Effector CD8-positive, alpha-beta T cell (primary cell): ENCODE measurements around the gene TYROBP.
"Not testable (repeated sequence)": the region's sequence is repeated elsewhere in the genome, so short reads cannot be mapped to it uniquely, and the experiment has no call there.

Experiments
- DNase-seq: peaks from one replicate; lab custom pipeline; 2025; lab: John Stamatoyannopoulos, UW

TYROBP gene

DNA sequence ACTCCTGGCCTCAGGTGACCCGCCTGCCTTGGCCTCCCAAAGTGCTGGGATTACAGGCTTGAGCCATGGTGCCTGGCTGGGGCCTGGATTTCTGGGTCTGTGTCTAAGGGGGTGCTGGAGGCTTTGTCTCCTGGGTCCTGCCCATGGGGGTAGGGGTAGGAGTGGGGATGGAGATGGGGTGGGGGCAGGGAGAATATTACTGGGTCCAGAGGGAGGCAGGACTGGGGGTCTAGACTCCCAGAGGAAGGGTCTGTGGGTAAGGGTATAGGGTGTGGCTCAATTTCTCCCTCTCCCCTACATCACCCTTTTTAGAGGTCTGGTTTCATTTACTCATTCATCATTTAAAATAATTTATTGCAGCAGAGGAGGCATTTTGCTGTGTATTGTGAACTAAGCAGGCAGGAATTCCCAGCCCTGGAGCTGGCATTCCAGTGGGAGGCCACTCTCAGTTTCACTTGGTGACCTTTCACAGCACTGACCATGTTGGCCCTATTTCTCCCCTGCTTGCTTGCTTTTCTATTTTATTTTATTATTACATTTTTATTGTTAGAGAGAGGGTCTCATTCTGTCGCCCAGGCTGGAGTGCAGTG is 6.9 kb downstream of the TYROBP start:
- no peak for DNase-seq

GRCh38 chr19:35899547-35900214 is 8.4 kb downstream of the TYROBP start:
- peak; percentile 80 for DNase-seq

GRCh38 chr19:35898499-35898809 is 9.6 kb downstream of the TYROBP start:
- DNase-seq: no peak

DNA sequence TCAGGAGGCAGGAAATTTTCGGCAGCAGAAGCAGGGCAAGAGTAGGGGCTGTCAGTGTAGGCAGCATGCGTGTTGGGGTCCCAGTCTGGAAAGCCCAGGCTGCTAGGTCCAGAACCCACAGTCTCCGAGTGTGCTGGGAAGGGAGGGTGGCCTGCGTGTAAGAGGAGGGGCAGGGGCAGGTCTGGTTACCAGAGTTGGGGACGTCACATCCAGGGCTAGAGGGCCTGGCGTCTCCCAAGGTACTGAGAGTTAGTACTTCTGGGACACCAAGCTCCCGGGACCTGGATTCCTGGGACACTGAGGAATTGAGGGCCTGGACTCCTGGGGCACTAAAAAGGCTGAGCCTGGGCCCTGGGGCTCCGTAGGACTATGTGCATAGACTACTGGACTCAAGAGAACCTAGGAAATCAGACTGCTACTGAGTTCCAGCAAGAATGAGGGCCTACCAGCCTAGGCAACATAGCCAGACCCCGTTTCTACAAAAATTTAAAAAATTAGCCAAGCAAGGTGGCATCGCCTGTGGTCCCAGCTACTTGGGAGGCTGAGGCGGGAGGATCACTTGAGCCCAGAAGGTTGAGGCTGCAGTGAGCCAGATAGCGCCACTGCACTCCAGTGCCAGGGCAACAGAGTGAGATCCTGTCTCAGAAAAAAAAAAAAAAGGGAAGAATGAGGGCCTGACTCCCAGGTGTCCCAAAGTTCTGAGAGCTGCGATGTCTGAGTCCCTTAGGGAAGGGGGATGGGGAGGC is 10.2 kb downstream of the TYROBP start:
- DNase-seq: no peak

DNA sequence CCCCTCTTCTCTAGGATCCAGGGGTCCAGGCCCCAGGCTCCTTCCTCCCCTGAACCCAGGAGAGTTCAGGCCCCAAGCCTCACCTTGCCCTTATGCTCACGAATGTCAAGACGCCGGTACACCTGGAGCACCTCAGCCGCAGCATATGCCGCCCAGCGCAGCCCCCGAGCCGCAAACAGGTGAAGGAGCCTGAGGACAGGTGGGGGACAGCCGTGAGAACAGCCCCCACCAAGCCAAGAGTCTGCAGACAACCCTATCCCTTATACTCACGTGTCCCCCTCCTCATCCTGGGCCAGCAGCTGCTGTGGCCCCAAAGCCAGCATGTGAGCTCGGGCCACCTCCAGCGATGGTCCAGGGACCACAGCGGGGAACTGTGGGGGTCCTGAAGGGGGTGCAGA is 11.5 kb downstream of the TYROBP start:
- DNase-seq: no peak

DNA sequence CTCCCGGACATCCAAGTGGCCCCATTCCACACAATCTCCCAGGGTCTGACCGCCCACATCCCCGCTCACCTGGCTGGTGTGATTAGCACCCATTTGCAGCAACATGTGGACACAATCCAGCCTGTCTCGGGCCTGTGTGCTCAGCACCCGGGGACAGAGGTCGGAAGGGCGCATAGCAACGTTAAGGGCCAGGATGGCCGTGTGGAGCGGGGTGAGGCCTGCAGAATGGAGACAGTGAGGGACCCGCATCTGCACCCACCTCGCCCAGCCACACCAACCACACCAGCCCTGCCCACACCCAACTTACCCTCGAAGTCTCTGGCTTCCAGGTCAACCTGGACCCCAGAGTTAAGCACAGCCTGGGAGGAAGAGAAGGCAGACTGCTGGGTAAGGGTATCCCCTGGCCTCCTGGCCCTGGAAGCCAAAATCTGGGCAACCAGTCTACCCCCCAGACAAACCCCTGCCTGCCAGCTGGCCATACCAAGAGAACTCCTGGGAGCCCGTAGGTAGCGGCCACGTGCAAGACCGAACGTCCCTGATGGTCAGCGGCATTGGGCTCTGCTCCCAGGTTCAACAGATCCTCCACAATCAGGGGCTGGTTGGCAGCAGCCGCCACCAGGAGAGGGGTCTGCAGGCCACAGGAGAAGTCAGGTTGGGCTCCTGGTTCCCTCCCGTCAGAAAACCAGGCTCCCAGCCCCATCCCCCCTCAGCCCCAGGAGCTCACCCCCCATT is 12.0 kb downstream of the TYROBP start:
- no peak for DNase-seq

DNA sequence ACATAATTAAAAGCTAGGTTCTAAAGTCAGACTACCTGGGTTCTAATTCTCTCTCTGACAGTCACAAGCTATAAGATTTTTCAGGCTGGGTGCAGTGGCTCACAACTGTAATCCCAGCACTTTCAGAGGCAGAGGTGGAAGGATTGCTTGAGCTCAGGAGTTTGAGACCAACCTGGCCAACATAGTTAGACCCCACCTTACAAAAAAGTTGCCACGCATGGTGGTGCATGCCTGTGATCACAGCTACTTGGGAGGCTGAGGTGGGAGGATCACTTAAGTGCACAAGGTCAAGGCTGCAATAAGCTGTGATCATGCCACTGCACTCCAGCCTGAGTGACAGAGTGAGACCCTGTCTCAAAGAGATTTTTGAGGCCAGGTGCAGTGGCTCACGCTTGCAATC is 13.8 kb downstream of the TYROBP start:
- DNase-seq: no peak

DNA sequence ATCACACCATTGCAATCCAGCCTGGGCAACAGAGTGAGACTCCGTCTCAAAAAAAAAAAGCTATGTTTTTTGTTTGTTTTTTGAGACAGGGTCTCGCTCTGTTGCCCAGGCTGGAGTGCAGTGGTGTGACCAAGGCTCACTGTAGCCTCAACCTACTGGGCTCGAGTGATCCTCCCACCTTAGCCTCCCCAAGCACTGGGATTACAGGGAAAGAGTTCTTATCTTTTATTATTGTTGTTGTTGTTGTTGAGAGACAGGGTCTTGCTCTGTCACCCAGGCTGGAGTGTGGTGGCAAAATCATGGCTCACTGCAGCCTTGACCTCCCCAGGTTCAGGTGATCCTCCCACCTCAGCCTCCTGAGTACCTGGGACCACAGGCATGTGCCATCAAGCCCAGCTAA is 16.3 kb downstream of the TYROBP start:
- not testable (repeated sequence) for DNase-seq

DNA sequence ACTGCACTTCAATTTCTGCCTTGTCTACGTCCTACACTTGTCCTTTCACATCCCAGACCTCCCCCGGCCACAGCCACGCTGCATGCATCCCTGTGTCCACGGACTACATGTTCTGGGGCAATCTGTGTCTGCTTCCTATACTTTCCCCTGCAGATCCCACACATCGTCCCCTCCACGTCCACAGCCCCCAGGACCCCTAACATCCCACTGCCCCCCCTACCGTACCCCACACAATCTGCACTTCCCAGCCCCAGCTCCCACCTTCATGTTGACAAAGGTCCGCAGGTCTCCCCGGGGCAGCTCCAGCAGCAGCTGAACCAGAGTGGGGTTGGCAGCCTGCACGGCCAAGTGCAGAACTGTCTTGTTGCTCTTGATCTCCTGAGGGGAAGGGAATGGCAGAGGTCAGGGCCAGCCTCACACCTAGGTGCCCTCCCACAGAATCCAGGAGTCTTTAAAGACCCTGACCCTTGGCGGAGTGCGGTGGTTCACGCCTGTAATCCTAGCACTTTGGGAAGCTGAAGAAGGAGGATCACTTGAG is 17.9 kb downstream of the TYROBP start:
- DNase-seq: no peak

DNA sequence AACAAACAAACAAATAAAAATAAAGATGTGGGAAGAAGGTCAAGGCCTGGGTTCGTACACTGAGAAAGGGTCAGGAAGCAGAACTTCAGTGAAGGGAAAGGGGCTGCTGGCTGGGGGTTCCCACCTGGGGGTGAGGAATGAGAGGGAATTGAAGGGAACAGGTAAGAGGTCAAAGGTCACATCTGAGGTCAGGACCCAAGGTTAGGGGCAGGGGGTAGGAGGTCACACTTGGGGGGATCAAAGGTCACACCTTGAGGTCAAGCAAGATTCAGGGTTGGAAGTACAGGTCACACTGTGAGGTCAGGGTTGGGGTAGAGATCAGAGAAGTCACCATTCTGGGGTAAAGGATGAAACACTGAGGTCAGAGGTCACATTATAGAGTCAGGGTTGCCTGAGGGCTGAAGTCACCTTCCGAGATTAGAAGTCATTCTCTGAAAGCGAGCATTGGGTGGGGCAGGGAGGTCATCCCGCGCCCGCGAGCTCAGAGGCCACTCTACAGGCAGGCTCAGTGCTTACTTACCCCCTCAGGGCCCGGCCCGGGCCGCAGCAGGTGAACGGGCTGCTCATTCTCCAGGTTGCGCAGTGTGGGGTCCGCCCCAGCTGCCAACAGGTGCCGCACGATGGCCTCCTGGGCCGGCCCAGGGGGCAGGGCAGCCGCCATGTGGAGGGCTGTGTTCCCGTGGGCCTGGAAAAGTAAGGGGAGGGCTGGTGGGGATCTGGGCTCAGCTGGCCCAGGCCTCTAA is 18.6 kb downstream of the TYROBP start:
- no peak for DNase-seq

GRCh38 chr19:35888398-35888797 is 19.7 kb downstream of the TYROBP start:
- no peak for DNase-seq

- no peak for DNase-seq
Measured at GRCh38 chr19:35887197-35887596, 20.9 kb downstream of the TYROBP start.

DNA sequence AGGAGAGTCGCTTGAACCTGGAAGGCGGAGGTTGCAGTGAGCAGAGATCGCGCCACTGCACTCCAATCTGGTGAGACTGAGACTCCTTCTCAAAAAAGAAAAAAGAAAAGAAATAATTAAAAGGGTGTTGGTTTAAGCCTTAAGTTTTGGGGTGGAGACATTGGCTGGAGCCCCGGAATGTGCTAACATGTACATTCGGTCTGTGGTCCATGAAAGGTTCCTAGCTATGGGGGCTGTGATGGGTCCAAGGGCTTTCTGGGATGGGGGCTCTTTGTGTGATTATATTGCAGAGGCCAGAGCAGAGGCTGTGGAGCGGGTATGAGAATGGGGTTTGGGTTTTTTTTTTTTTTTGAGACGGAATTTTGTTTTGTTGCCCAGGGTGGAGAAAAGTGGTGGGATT is 22.2 kb downstream of the TYROBP start:
- no peak for DNase-seq

- DNase-seq: no peak
Measured at GRCh38 chr19:35885225-35885738, 22.8 kb downstream of the TYROBP start.

- DNase-seq: no peak
Measured at GRCh38 chr19:35883882-35884281, 24.2 kb downstream of the TYROBP start.

DNA sequence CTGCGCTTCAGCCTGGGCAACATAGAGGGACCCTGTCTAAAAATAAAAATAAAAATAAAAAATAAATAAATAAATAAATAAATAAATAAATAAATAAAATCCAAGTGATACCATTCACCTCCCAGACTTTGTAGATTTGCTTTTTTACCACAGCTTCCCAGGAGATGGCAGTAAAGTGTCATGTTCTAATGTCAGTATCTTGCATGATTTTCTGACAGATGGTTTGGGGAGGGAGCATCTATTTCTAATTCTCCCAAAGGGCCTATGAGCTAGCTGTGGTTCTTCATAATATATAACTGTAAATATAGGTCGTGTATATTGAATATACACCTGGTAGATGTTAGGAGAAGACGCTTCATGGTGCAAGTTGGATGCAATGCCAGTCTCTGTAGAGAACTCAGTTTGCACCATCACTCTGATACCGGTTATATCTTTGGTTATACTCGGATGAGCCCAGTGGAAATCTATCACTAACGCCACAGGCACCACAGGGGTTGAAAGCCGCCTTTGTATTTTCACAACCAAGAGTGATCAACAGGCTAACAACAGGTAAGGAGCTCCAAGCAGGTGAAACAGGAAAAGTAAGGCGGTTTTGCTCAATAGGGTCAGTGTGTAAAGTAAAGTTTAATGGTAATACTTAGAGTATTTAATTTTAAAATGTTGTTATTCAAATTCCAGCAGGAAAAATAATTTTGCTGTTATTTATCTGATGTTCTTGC is 25.8 kb downstream of the TYROBP start:
- DNase-seq: no peak

GRCh38 chr19:35879770-35880317 is 28.3 kb downstream of the TYROBP start:
- peak; percentile 67 for DNase-seq

DNA sequence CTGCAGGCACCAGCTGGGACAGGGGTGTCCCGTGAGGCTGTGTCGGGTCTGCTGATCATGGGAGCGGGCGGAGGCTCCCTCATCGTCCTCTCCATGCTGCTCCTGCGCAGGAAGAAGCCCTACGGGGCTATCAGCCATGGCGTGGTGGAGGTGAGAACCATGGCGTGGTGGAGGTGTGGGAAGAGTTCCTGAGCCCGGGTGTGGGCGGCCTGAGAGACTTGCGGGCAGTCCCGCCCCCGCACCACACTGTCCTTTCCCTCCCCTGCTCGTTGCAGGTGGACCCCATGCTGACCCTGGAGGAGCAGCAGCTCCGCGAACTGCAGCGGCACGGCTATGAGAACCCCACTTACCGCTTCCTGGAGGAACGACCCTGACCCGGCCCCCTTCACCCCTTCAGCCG is 29.0 kb downstream of the TYROBP start:
- no peak for DNase-seq

DNA sequence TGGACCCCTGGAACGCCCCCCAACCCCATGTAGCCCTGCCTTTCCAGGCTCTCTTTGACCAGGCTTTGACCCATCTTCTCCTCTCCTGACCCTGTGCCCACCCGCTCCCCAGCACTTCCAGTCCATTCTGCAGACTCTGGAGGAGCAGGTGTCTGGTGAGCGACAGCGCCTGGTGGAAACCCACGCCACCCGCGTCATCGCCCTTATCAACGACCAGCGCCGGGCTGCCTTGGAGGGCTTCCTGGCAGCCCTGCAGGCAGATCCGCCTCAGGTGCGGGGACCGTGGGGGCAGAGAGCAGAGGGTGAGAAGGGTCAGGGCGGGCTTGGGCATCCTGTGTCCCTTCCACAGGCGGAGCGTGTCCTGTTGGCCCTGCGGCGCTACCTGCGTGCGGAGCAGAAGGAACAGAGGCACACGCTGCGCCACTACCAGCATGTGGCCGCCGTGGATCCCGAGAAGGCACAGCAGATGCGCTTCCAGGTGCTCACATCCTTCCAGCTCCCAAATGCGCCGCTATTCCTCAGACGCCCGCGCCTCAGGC is 33.6 kb downstream of the TYROBP start:
- DNase-seq: no peak

- no peak for DNase-seq
Measured at GRCh38 chr19:35872180-35872579, 35.9 kb downstream of the TYROBP start.
